ENCODE data around the gene GRIA1.

Gene GRIA1

DNA sequence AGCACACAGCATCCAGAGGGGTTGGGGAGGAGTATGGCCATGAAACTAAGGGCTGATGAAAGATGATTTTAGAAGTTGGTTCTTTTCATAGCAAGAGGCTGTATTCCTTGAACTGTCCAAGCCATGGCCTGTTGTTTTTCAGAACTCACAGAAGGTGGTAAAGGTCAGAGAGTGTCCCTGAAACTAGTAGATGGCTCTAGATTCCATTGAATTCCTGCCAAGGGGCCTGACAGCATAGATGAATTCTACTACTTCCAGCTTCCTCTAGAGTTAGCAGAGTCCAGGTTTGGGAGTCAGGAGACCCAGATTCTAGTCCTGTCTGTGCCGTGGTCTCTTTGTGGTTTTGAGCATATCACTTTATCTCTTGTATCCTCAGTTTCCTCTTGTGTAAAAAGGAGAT lies 101.6 kb downstream of the GRIA1 start:
- Histone ChIP-seq H3K27ac (ENCODE audit: low read length) (no peak overlapping the region), H3K4me1 (ENCODE audit: low read length) (no peaks in the 10 kb centered on the region), H3K27me3 (ENCODE audit: low read depth, low read length) (no peaks in the 10 kb centered on the region), H3K9me3 (ENCODE audit: insufficient read depth, low read length) (no peaks in the 10 kb centered on the region), H4K20me1 (ENCODE audit: insufficient read depth, low read length) (no peaks in the 10 kb centered on the region), H3K79me2 (ENCODE audit: low read length) (no peaks in the 10 kb centered on the region), H3K4me2 (ENCODE audit: low read length) (no peak overlapping the region), H3K9ac (ENCODE audit: low read length) (no peak overlapping the region), H3K4me3 (ENCODE audit: low read length) (no peak overlapping the region), H3K36me3 (replicated peaks; ENCODE audit: low read depth, low read length) (no peaks in the 10 kb centered on the region), H2AFZ (ENCODE audit: low read depth, low read length) (no peak overlapping the region)
- TF ChIP-seq CTCF (IDR thresholded peaks at IDR 0.05; ENCODE audit: low read depth, low read length) (no peak), EZH2phosphoT487 (IDR thresholded peaks at IDR 0.05; ENCODE audit: low read depth) (no peak)

- no peaks in the 10 kb centered on the region for H3K36me3 ChIP-seq (replicated peaks; ENCODE audit: low read depth, low read length)
- H3K9ac ChIP-seq (ENCODE audit: low read length): no peak overlapping the region
- H3K27ac ChIP-seq (ENCODE audit: low read length): no peak overlapping the region
- H3K27me3 ChIP-seq (ENCODE audit: low read depth, low read length): no peaks in the 10 kb centered on the region
- no peak overlapping the region for H3K4me3 ChIP-seq (ENCODE audit: low read length)
- H2AFZ ChIP-seq (ENCODE audit: low read depth, low read length): no peak overlapping the region
- H3K9me3 ChIP-seq (ENCODE audit: insufficient read depth, low read length): no peaks in the 10 kb centered on the region
- H4K20me1 ChIP-seq (ENCODE audit: insufficient read depth, low read length): no peaks in the 10 kb centered on the region
- H3K4me2 ChIP-seq (ENCODE audit: low read length): no peak overlapping the region
- H3K4me1 ChIP-seq (ENCODE audit: low read length): no peaks in the 10 kb centered on the region
- TF ChIP-seq CTCF (IDR thresholded peaks at IDR 0.05; ENCODE audit: low read depth, low read length) (no peak), EZH2phosphoT487 (IDR thresholded peaks at IDR 0.05; ENCODE audit: low read depth) (no peak)
- H3K79me2 ChIP-seq (ENCODE audit: low read length): no peaks in the 10 kb centered on the region
These were observed 104.3 kb downstream of the GRIA1 start for GRCh38 chr5:153594785-153595184.

- Histone ChIP-seq H3K4me1 (ENCODE audit: low read length) (no peaks in the 10 kb centered on the region), H3K9ac (ENCODE audit: low read length) (no peak overlapping the region), H3K4me3 (ENCODE audit: low read length) (no peak overlapping the region), H4K20me1 (ENCODE audit: insufficient read depth, low read length) (no peaks in the 10 kb centered on the region), H3K79me2 (ENCODE audit: low read length) (no peaks in the 10 kb centered on the region), H3K36me3 (replicated peaks; ENCODE audit: low read depth, low read length) (no peaks in the 10 kb centered on the region), H2AFZ (ENCODE audit: low read depth, low read length) (no peak overlapping the region), H3K4me2 (ENCODE audit: low read length) (no peak overlapping the region), H3K27me3 (ENCODE audit: low read depth, low read length) (no peaks in the 10 kb centered on the region), H3K9me3 (ENCODE audit: insufficient read depth, low read length) (no peaks in the 10 kb centered on the region), H3K27ac (ENCODE audit: low read length) (no peak overlapping the region)
- TF ChIP-seq CTCF (IDR thresholded peaks at IDR 0.05; ENCODE audit: low read depth, low read length) (no peak), EZH2phosphoT487 (IDR thresholded peaks at IDR 0.05; ENCODE audit: low read depth) (no peak)
These were observed 107.6 kb downstream of the GRIA1 start for GRCh38 chr5:153598099-153598498.

GRCh38 chr5:153601377-153601776 lies 110.9 kb downstream of the GRIA1 start:
- H2AFZ ChIP-seq (ENCODE audit: low read depth, low read length): no peak overlapping the region
- no peaks in the 10 kb centered on the region for H3K79me2 ChIP-seq (ENCODE audit: low read length)
- H3K9ac ChIP-seq (ENCODE audit: low read length): no peak overlapping the region
- H3K36me3 ChIP-seq (replicated peaks; ENCODE audit: low read depth, low read length): no peaks in the 10 kb centered on the region
- H4K20me1 ChIP-seq (ENCODE audit: insufficient read depth, low read length): no peaks in the 10 kb centered on the region
- no peaks in the 10 kb centered on the region for H3K27me3 ChIP-seq (ENCODE audit: low read depth, low read length)
- H3K9me3 ChIP-seq (ENCODE audit: insufficient read depth, low read length): no peaks in the 10 kb centered on the region
- H3K4me2 ChIP-seq (ENCODE audit: low read length): no peak overlapping the region
- H3K4me1 ChIP-seq (ENCODE audit: low read length): no peaks in the 10 kb centered on the region
- TF ChIP-seq EZH2phosphoT487 (IDR thresholded peaks at IDR 0.05; ENCODE audit: low read depth) (no peak), CTCF (IDR thresholded peaks at IDR 0.05; ENCODE audit: low read depth, low read length) (no peak)
- H3K4me3 ChIP-seq (ENCODE audit: low read length): no peak overlapping the region
- H3K27ac ChIP-seq (ENCODE audit: low read length): no peak overlapping the region
